AG09319 (cell line): ENCODE measurements around the gene SORT1.
A peak's percentile ranks its signal among the peaks of the same experiment; 100 is the strongest.

Source experiments
- DNase-seq: peaks from one replicate; pipeline ENCODE4 v3.0.0-alpha.2; 2010; ENCODE audit warnings: low read depth; ENCODE audit errors: extremely low read depth
- CTCF ChIP-seq: IDR thresholded peaks from 2 replicates; pipeline ENCODE4 v1.5.1; 2011; ENCODE audit warnings: low read depth, mild to moderate bottlenecking, inconsistent platforms, low read length, moderate library complexity

Gene SORT1

GRCh38 chr1:109433322-109433721 is 35.6 kb upstream of the SORT1 start:
- TF ChIP-seq CTCF: no peak
- DNase-seq: no peak

GRCh38 chr1:109432336-109432735 is 34.6 kb upstream of the SORT1 start:
- no peak for DNase-seq
- TF ChIP-seq CTCF: no peak

- TF ChIP-seq CTCF: no peak
- no peak for DNase-seq
These were observed 29.4 kb upstream of the SORT1 start for GRCh38 chr1:109427171-109427467.

- DNase-seq: peak; percentile 98
- no peak for TF ChIP-seq CTCF
These were observed 28.8 kb upstream of the SORT1 start, which contains the start of gene PSMA5 for GRCh38 chr1:109426281-109427170. PSMA5 (minus strand) TSS chr1:109426448; CDS start chr1:109426330, 118 bp downstream.

- no peak for DNase-seq
- no peak for TF ChIP-seq CTCF
These were observed 27.9 kb upstream of the SORT1 start for GRCh38 chr1:109425391-109426280.

GRCh38 chr1:109423498-109423897 is 25.8 kb upstream of the SORT1 start:
- DNase-seq: no peak
- TF ChIP-seq CTCF: no peak

GRCh38 chr1:109412551-109412950 is 14.8 kb upstream of the SORT1 start:
- DNase-seq: no peak
- no peak for TF ChIP-seq CTCF
